Thyroid gland (tissue), 4 donors: ENCODE results near the gene ETFB. TPM values are rescaled to one million over a fixed set of nuclear protein-coding genes. Genes with fewer than 3 reads are reported as not detected.

ENCODE experiments used
- DNase-seq, 2 donors: peaks; one replicate each; pipeline ENCODE4 v3.0.0-alpha.2; 2019
- H3K27ac ChIP-seq, 3 donors: fragments of 200-600 bp; sonication (generic); 1 replicate in 2 of 3; 2 replicates in 1 of 3; pipeline ENCODE4 v1.5.1; 2016 to 2019; ENCODE audit warnings: mild to moderate bottlenecking in 1 of 3, moderate library complexity in 1 of 3
- H3K27me3 ChIP-seq: fragments of 200-600 bp; sonication (generic); one replicate; pipeline ENCODE4 v1.5.1; 2019
- H3K36me3 ChIP-seq, 2 donors: fragments of 200-600 bp; sonication (generic); one replicate each; pipeline ENCODE4 v1.5.1; 2016 to 2019
- H3K4me1 ChIP-seq, 2 donors: fragments of 200-600 bp; sonication (generic); one replicate each; pipeline ENCODE4 v1.5.1; 2017 to 2019
- H3K4me3 ChIP-seq, 3 donors: fragments of 200-600 bp; sonication (generic); replicated peaks in 1 of 3; 1 replicate in 2 of 3; 2 replicates in 1 of 3; pipeline ENCODE4 v1.5.1; 2016; ENCODE audit warnings: mild to moderate bottlenecking in 1 of 3
- H3K9me3 ChIP-seq: fragments of 200-600 bp; sonication (generic); one replicate; pipeline ENCODE4 v1.5.1; 2017
- CTCF ChIP-seq, 6 experiments: fragments of 200-600 bp in 3 of 6; fragments of 450-650 bp in 3 of 6; sonication (generic) in 3 of 6; IDR thresholded peaks; one replicate each; pipeline ENCODE4 v1.5.1; 2016 to 2019; ENCODE audit warnings: antibody characterized with exemption in 6 of 6, mild to moderate bottlenecking in 2 of 6, inconsistent platforms in 1 of 6, moderate library complexity in 1 of 6
- POLR2A ChIP-seq, 2 donors: fragments of 450-650 bp; IDR thresholded peaks; one replicate each; pipeline ENCODE4 v1.6.1; 2017; ENCODE audit warnings: antibody characterized with exemption in 2 of 2, mild to moderate bottlenecking in 2 of 2, moderate library complexity in 1 of 2
- WGBS, 2 donors: methylation state at CpG; one replicate each; pipeline ENCODE4 v1.1.5; 2017; 5-methylcytosine and 5-hydroxymethylcytosine counted together
- intact Hi-C: fragments of 100-400 bp; cut with DNase I; formaldehyde crosslinking; loops from one replicate; pipeline ENCODE4 v1.15.1; 2023
- total RNA-seq, 4 donors: library from RNA; depleted of rRNA; stranded (reverse); fragments of >200 nt; gene quantifications; one replicate each; pipeline ENCODE4 v1.2.3, GENCODE V29; 2016

The ETFB gene
- total RNA-seq, 4 donors from 2014 or later: 73.1 to 177 (median 129) TPM

- TF ChIP-seq POLR2A (IDR thresholded peaks at IDR 0.05): no peak
- TF ChIP-seq CTCF (IDR thresholded peaks at IDR 0.05): no peak
- 68 to 75% methylated on average over 8 of the region's 8 CpGs for WGBS, 2 donors
- intact Hi-C loops: no loop called here
- Histone ChIP-seq H3K36me3 (no peaks in the 10 kb centered on the region), H3K4me1 (no peaks in the 10 kb centered on the region), H3K27me3 (peaks cover 3% of the 10 kb centered on the region), H3K27ac (no peak overlapping the region), H3K9me3 (no peaks in the 10 kb centered on the region), H3K4me3 (no peak overlapping the region)
- DNase-seq: no peak
Observed at GRCh38 chr19:51316688-51317087, 49.5 kb downstream of the ETFB start.

DNA sequence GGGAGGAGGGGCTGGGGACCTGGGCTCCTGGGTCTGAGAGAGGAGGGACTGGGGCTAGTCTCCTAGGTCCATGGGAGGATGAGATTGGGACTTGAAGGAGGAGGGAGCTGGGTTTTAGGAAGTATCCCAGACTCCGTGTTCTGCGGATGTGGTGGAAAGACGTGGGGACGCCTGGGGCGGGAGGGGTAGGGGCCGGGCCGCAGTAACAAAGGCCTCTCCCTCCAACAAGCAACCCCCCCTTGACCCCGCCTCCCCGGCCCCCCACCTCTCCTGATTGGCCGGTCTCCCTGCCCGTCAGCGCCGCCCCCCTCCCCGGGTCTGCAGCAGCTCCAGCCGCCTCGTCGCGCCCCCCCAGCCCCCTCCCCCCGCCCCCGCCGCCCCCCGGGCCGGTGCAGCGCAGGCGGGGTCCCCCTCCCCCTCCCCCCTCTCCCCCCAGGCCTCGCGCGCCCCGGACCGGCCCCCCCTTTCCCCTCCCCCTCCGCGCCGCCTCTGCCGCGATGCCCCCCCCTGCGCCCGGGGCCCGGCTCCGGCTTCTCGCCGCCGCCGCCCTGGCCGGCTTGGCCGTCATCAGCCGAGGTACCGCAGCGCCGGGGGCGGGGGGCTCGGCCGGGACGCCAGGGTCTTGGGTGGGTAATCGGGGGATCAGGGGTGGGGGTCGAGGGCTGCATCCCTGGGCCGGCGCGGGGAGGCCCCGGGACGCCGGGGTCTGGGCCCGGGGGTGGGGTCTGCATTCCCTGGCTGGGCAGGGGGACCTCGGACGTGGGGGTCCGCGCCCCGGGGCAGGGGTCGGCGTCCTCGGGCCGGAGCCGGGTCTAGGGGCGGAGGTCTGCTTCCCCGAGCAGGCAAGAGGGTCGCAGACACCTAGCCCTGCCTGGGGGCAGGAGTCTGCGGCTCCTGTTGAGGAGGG lies 54.6 kb downstream of the ETFB start, which contains the start of gene IGLON5:
Gene IGLON5 (plus strand): TSS at position 294 of the 907 bp plus-strand sequence. CDS start 204 bp downstream, at position 498.
- no peak within 1 kb of the TSS for H3K27ac ChIP-seq
- DNase-seq: no peak
- TF ChIP-seq POLR2A (IDR thresholded peaks at IDR 0.05): no peak
- TF ChIP-seq CTCF (IDR thresholded peaks at IDR 0.05): no peak
- no peak within 1 kb of the TSS for H3K4me3 ChIP-seq
- intact Hi-C loops: no loop called here
- 4 to 11% methylated on average over 3 to 4 of the region's 76 CpGs for WGBS, 2 donors
- no peaks in the 10 kb centered on the region for H3K9me3 ChIP-seq
- no peaks in the 10 kb centered on the region for H3K36me3 ChIP-seq
- peaks cover 3% of the 10 kb centered on the region for H3K27me3 ChIP-seq
- H3K4me1 ChIP-seq: no peaks in the 10 kb centered on the region

- H3K27me3 ChIP-seq: no peaks in the 10 kb centered on the region
- H3K4me3 ChIP-seq: no peak overlapping the region
- TF ChIP-seq CTCF (IDR thresholded peaks at IDR 0.05) (no peak), POLR2A (IDR thresholded peaks at IDR 0.05) (no peak)
- 84 to 88% methylated on average over 3 of the region's 3 CpGs for WGBS, 2 donors
- intact Hi-C loops: no loop called here
- no peak overlapping the region for H3K27ac ChIP-seq
- H3K9me3 ChIP-seq: no peaks in the 10 kb centered on the region
- no peaks in the 10 kb centered on the region for H3K36me3 ChIP-seq
- DNase-seq: no peak
- no peaks in the 10 kb centered on the region for H3K4me1 ChIP-seq
Observed at GRCh38 chr19:51305479-51305878, 60.7 kb downstream of the ETFB start.

GRCh38 chr19:51301266-51301665 lies 64.9 kb downstream of the ETFB start:
- no peak for DNase-seq
- Histone ChIP-seq H3K27ac (no peak overlapping the region), H3K36me3 (no peaks in the 10 kb centered on the region), H3K4me3 (no peak overlapping the region), H3K9me3 (no peaks in the 10 kb centered on the region), H3K4me1 (no peaks in the 10 kb centered on the region), H3K27me3 (no peaks in the 10 kb centered on the region)
- TF ChIP-seq POLR2A (IDR thresholded peaks at IDR 0.05): no peak
- no peak for TF ChIP-seq CTCF (IDR thresholded peaks at IDR 0.05)
- intact Hi-C loops: no loop called here
- WGBS, 2 donors: 78 to 82% methylated on average over 7 of the region's 7 CpGs

- no peak for DNase-seq
- H3K36me3 ChIP-seq: no peaks in the 10 kb centered on the region
- H3K27ac ChIP-seq: no peak overlapping the region
- WGBS, 2 donors: 68 to 79% methylated on average over 5 of the region's 5 CpGs
- intact Hi-C loops: no loop called here
- no peak overlapping the region for H3K4me3 ChIP-seq
- no peak for TF ChIP-seq CTCF (IDR thresholded peaks at IDR 0.05)
- TF ChIP-seq POLR2A (IDR thresholded peaks at IDR 0.05): no peak
- no peaks in the 10 kb centered on the region for H3K4me1 ChIP-seq
- no peaks in the 10 kb centered on the region for H3K27me3 ChIP-seq
- H3K9me3 ChIP-seq: no peaks in the 10 kb centered on the region
Observed at GRCh38 chr19:51297406-51297805, 68.8 kb downstream of the ETFB start.
